Parathyroid adenoma (tissue), 2 donors: Measurements from ENCODE around the gene KCNH2.

ENCODE experiments used
- H2AFZ ChIP-seq: fragments of 300-600 bp; sonication (generic); one replicate; pipeline ENCODE4 v1.7.0; 2017; ENCODE audit warnings: antibody characterized with exemption, mild to moderate bottlenecking
- H3K27ac ChIP-seq: fragments of 300-600 bp; sonication (generic); one replicate; pipeline ENCODE4 v1.7.0; 2017
- H3K27me3 ChIP-seq: fragments of 300-600 bp; sonication (generic); one replicate; pipeline ENCODE4 v1.7.0; 2017; ENCODE audit warnings: low read length; ENCODE audit not compliant: control insufficient read depth, insufficient read depth
- H3K36me3 ChIP-seq: fragments of 300-600 bp; sonication (generic); one replicate; pipeline ENCODE4 v1.7.0; 2017; ENCODE audit warnings: low read length; ENCODE audit not compliant: control insufficient read depth, insufficient read depth
- H3K4me1 ChIP-seq: fragments of 300-600 bp; sonication (generic); one replicate; pipeline ENCODE4 v1.7.0; 2017; ENCODE audit warnings: control low read depth
- H3K4me2 ChIP-seq: fragments of 300-600 bp; sonication (generic); one replicate; pipeline ENCODE4 v1.7.0; 2017; ENCODE audit warnings: low read length
- H3K4me3 ChIP-seq: fragments of 300-600 bp; sonication (generic); one replicate; pipeline ENCODE4 v1.7.0; 2017; ENCODE audit warnings: low read depth, low read length
- H3K79me2 ChIP-seq: fragments of 300-600 bp; sonication (generic); one replicate; pipeline ENCODE4 v1.7.0; 2017; ENCODE audit warnings: control low read depth
- H3K9ac ChIP-seq: fragments of 300-600 bp; sonication (generic); one replicate; pipeline ENCODE4 v1.7.0; 2017; ENCODE audit warnings: mild to moderate bottlenecking
- H3K9me3 ChIP-seq: fragments of 300-600 bp; sonication (generic); one replicate; pipeline ENCODE4 v1.7.0; 2017; ENCODE audit warnings: low read length; ENCODE audit not compliant: control insufficient read depth
- CTCF ChIP-seq: fragments of 300-600 bp; sonication (generic); IDR thresholded peaks from one replicate; pipeline ENCODE4 v1.7.0; 2017; ENCODE audit warnings: antibody characterized with exemption, mild to moderate bottlenecking
- donor health status: primary hyperparathyroidism.

KCNH2 gene

GRCh38 chr7:150919160-150919559 is 59.0 kb downstream of the KCNH2 start:
- Histone ChIP-seq H2AFZ (no peak overlapping the region), H3K4me3 (no peak overlapping the region), H3K79me2 (no peaks in the 10 kb centered on the region), H3K4me1 (no peaks in the 10 kb centered on the region), H3K27me3 (no peaks in the 10 kb centered on the region), H3K36me3 (no peaks in the 10 kb centered on the region), H3K9me3 (no peaks in the 10 kb centered on the region), H3K4me2 (no peak overlapping the region), H3K9ac (no peak overlapping the region), H3K27ac (no peak overlapping the region)
- TF ChIP-seq CTCF = no peak

GRCh38 chr7:150918378-150918777 is 59.7 kb downstream of the KCNH2 start:
- no peaks in the 10 kb centered on the region for H3K79me2 ChIP-seq
- H3K9ac ChIP-seq = no peak overlapping the region
- H3K27me3 ChIP-seq = no peaks in the 10 kb centered on the region
- no peak for TF ChIP-seq CTCF
- no peak overlapping the region for H3K4me3 ChIP-seq
- H3K4me1 ChIP-seq = no peaks in the 10 kb centered on the region
- H3K27ac ChIP-seq = no peak overlapping the region
- no peaks in the 10 kb centered on the region for H3K36me3 ChIP-seq
- no peak overlapping the region for H2AFZ ChIP-seq
- no peak overlapping the region for H3K4me2 ChIP-seq
- H3K9me3 ChIP-seq = no peaks in the 10 kb centered on the region

GRCh38 chr7:150917969-150918368 is 60.2 kb downstream of the KCNH2 start:
- no peak for TF ChIP-seq CTCF
- no peaks in the 10 kb centered on the region for H3K9me3 ChIP-seq
- H3K36me3 ChIP-seq = no peaks in the 10 kb centered on the region
- no peak overlapping the region for H3K4me3 ChIP-seq
- no peaks in the 10 kb centered on the region for H3K79me2 ChIP-seq
- no peak overlapping the region for H2AFZ ChIP-seq
- no peak overlapping the region for H3K9ac ChIP-seq
- H3K4me2 ChIP-seq = no peak overlapping the region
- H3K27ac ChIP-seq = no peak overlapping the region
- H3K4me1 ChIP-seq = no peaks in the 10 kb centered on the region
- H3K27me3 ChIP-seq = no peaks in the 10 kb centered on the region

GRCh38 chr7:150916670-150917069 is 61.5 kb downstream of the KCNH2 start:
- no peaks in the 10 kb centered on the region for H3K4me1 ChIP-seq
- H3K27me3 ChIP-seq = no peaks in the 10 kb centered on the region
- no peak overlapping the region for H2AFZ ChIP-seq
- no peak overlapping the region for H3K9ac ChIP-seq
- H3K4me2 ChIP-seq = no peak overlapping the region
- no peak overlapping the region for H3K27ac ChIP-seq
- no peak overlapping the region for H3K4me3 ChIP-seq
- TF ChIP-seq CTCF = no peak
- no peaks in the 10 kb centered on the region for H3K9me3 ChIP-seq
- no peaks in the 10 kb centered on the region for H3K36me3 ChIP-seq
- H3K79me2 ChIP-seq = no peaks in the 10 kb centered on the region

GRCh38 chr7:150914966-150915365 is 63.2 kb downstream of the KCNH2 start:
- H3K36me3 ChIP-seq = no peaks in the 10 kb centered on the region
- no peak overlapping the region for H3K4me2 ChIP-seq
- no peak for TF ChIP-seq CTCF
- H3K27ac ChIP-seq = no peak overlapping the region
- H3K27me3 ChIP-seq = no peaks in the 10 kb centered on the region
- H3K79me2 ChIP-seq = no peaks in the 10 kb centered on the region
- no peaks in the 10 kb centered on the region for H3K9me3 ChIP-seq
- H3K4me3 ChIP-seq = no peak overlapping the region
- no peak overlapping the region for H2AFZ ChIP-seq
- no peak overlapping the region for H3K9ac ChIP-seq
- no peaks in the 10 kb centered on the region for H3K4me1 ChIP-seq
